ES-I3 (cell line): ENCODE measurements around the gene NTM.

Source experiments
- H3K36me3 ChIP-seq: 2 replicates; pipeline ENCODE4 v1.6.1; 2013; ENCODE audit warnings: mild to moderate bottlenecking, low read length, control low read depth, moderate library complexity; ENCODE audit not compliant: insufficient read depth
- H3K4me1 ChIP-seq: 2 replicates; pipeline ENCODE4 v1.6.1; 2013; ENCODE audit warnings: mild to moderate bottlenecking, control low read depth, low read length; ENCODE audit not compliant: insufficient read depth
- H3K9ac ChIP-seq: 2 replicates; pipeline ENCODE4 v1.6.1; 2013; ENCODE audit warnings: low read depth, mild to moderate bottlenecking, low read length, moderate library complexity
- H3K9me3 ChIP-seq: 2 replicates; pipeline ENCODE4 v1.6.1; 2013; ENCODE audit warnings: mild to moderate bottlenecking, low read length, moderate library complexity; ENCODE audit not compliant: control insufficient read depth, insufficient read depth

Gene NTM

GRCh38 chr11:131922220-131922619, 551.8 kb downstream of the NTM start:
- no peaks in the 10 kb centered on the region for H3K9me3 ChIP-seq
- H3K9ac ChIP-seq = no peak overlapping the region
- no peaks in the 10 kb centered on the region for H3K36me3 ChIP-seq
- H3K4me1 ChIP-seq = peaks cover 4% of the 10 kb centered on the region

GRCh38 chr11:131923309-131923708, 552.9 kb downstream of the NTM start:
- H3K9ac ChIP-seq = no peak overlapping the region
- H3K36me3 ChIP-seq = no peaks in the 10 kb centered on the region
- no peaks in the 10 kb centered on the region; the same call in 1 of the 2 replicates for H3K4me1 ChIP-seq

GRCh38 chr11:131924001-131924400, 553.6 kb downstream of the NTM start:
- Histone ChIP-seq H3K9me3 (no peaks in the 10 kb centered on the region), H3K4me1 (no peaks in the 10 kb centered on the region; the same call in 1 of the 2 replicates), H3K9ac (no peak overlapping the region), H3K36me3 (no peaks in the 10 kb centered on the region)

More at GRCh38 chr11:131923309-131923708, 552.9 kb downstream of the NTM start:
- H3K9me3 ChIP-seq = no peaks in the 10 kb centered on the region

GRCh38 chr11:131924457-131925201, 554.2 kb downstream of the NTM start:
- H3K9me3 ChIP-seq = no peaks in the 10 kb centered on the region
- no peak overlapping the region for H3K9ac ChIP-seq
- no peaks in the 10 kb centered on the region; the same call in 1 of the 2 replicates for H3K4me1 ChIP-seq
- no peaks in the 10 kb centered on the region for H3K36me3 ChIP-seq

- Histone ChIP-seq H3K9ac (no peak overlapping the region), H3K36me3 (no peaks in the 10 kb centered on the region), H3K4me1 (no peaks in the 10 kb centered on the region; the same call in 1 of the 2 replicates), H3K9me3 (no peaks in the 10 kb centered on the region)
These were observed 555.4 kb downstream of the NTM start for GRCh38 chr11:131925829-131926228.

GRCh38 chr11:131928992-131929391, 558.6 kb downstream of the NTM start:
- Histone ChIP-seq H3K9me3 (no peaks in the 10 kb centered on the region), H3K9ac (no peak overlapping the region), H3K4me1 (no peaks in the 10 kb centered on the region; the same call in 1 of the 2 replicates), H3K36me3 (no peaks in the 10 kb centered on the region)

- H3K36me3 ChIP-seq = no peaks in the 10 kb centered on the region
- no peaks in the 10 kb centered on the region for H3K4me1 ChIP-seq
- no peak overlapping the region for H3K9ac ChIP-seq
- no peaks in the 10 kb centered on the region for H3K9me3 ChIP-seq
These were observed 562.3 kb downstream of the NTM start for GRCh38 chr11:131932584-131933325.

- Histone ChIP-seq H3K36me3 (no peaks in the 10 kb centered on the region), H3K9me3 (no peaks in the 10 kb centered on the region), H3K9ac (no peak overlapping the region), H3K4me1 (no peaks in the 10 kb centered on the region)
These were observed 563.6 kb downstream of the NTM start for GRCh38 chr11:131934006-131934405.

GRCh38 chr11:131938351-131938751, 567.9 kb downstream of the NTM start:
- H3K4me1 ChIP-seq = no peaks in the 10 kb centered on the region
- H3K9ac ChIP-seq = no peak overlapping the region
- H3K9me3 ChIP-seq = no peaks in the 10 kb centered on the region
- H3K36me3 ChIP-seq = no peaks in the 10 kb centered on the region

GRCh38 chr11:131940126-131940525, 569.7 kb downstream of the NTM start:
- Histone ChIP-seq H3K4me1 (no peaks in the 10 kb centered on the region), H3K9me3 (no peaks in the 10 kb centered on the region), H3K9ac (no peak overlapping the region), H3K36me3 (no peaks in the 10 kb centered on the region)

GRCh38 chr11:131942878-131943277, 572.5 kb downstream of the NTM start:
- no peaks in the 10 kb centered on the region for H3K36me3 ChIP-seq
- no peaks in the 10 kb centered on the region for H3K9me3 ChIP-seq
- H3K9ac ChIP-seq = no peak overlapping the region
- no peaks in the 10 kb centered on the region for H3K4me1 ChIP-seq

- Histone ChIP-seq H3K9me3 (no peaks in the 10 kb centered on the region), H3K36me3 (no peaks in the 10 kb centered on the region), H3K9ac (no peak overlapping the region), H3K4me1 (no peaks in the 10 kb centered on the region)
These were observed 572.9 kb downstream of the NTM start for GRCh38 chr11:131943295-131943694.

- Histone ChIP-seq H3K9me3 (no peaks in the 10 kb centered on the region), H3K9ac (no peak overlapping the region; the same call in 1 of the 2 replicates), H3K36me3 (no peaks in the 10 kb centered on the region), H3K4me1 (no peaks in the 10 kb centered on the region)
These were observed 574.3 kb downstream of the NTM start for GRCh38 chr11:131944736-131945135.

- H3K9me3 ChIP-seq = no peaks in the 10 kb centered on the region
- no peaks in the 10 kb centered on the region for H3K4me1 ChIP-seq
- no peaks in the 10 kb centered on the region for H3K36me3 ChIP-seq
- no peak overlapping the region for H3K9ac ChIP-seq
These were observed 575.3 kb downstream of the NTM start for GRCh38 chr11:131945706-131946105.

- H3K4me1 ChIP-seq = no peaks in the 10 kb centered on the region
- H3K9me3 ChIP-seq = no peaks in the 10 kb centered on the region
- H3K36me3 ChIP-seq = no peaks in the 10 kb centered on the region
- H3K9ac ChIP-seq = no peak overlapping the region
These were observed 577.1 kb downstream of the NTM start for GRCh38 chr11:131947511-131947910.
